ENCODE measurements around the gene ATXN7.

DNA sequence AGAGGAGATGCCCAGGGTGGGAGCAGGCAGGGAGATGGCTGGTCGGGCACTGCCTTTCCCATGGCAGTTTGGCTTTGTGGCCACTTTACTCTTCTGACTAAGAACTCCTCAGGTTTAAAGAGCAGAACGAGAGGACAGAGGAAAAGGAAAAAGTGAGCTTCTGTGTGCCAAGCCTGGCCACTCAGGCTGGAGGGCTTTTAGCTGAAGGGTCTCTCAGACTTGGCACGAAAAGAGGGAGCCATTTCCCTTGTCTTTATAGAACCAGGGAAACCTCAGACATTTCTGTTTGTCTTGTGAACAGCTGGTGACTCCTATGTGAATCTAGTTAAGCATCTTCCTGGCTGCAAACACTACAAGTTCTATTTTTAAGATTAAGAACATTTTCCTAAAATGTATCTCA lies 182.9 kb downstream of the ATXN7 start:
- TF ChIP-seq POLR2A (IDR thresholded peaks at IDR 0.05): no peak
- TF ChIP-seq, protein P1, sequence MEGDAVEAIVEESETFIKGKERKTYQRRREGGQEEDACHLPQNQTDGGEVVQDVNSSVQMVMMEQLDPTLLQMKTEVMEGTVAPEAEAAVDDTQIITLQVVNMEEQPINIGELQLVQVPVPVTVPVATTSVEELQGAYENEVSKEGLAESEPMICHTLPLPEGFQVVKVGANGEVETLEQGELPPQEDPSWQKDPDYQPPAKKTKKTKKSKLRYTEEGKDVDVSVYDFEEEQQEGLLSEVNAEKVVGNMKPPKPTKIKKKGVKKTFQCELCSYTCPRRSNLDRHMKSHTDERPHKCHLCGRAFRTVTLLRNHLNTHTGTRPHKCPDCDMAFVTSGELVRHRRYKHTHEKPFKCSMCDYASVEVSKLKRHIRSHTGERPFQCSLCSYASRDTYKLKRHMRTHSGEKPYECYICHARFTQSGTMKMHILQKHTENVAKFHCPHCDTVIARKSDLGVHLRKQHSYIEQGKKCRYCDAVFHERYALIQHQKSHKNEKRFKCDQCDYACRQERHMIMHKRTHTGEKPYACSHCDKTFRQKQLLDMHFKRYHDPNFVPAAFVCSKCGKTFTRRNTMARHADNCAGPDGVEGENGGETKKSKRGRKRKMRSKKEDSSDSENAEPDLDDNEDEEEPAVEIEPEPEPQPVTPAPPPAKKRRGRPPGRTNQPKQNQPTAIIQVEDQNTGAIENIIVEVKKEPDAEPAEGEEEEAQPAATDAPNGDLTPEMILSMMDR (IDR thresholded peaks at IDR 0.05): no peak
